HG03354 (cell line): ENCODE data around the gene HOXC10.

Experiments used
- ATAC-seq: cut with Tn5 transposase; IDR thresholded peaks from one replicate; pipeline ENCODE4 v1.9.1; 2021; ENCODE audit warnings: mild to moderate bottlenecking; ENCODE audit not compliant: unreplicated experiment, poor library complexity, severe bottlenecking

The HOXC10 gene

GRCh38 chr12:54022960-54023884 lies 38.3 kb downstream of the HOXC10 start:
- ATAC-seq: no peak

- ATAC-seq: no peak
Observed at GRCh38 chr12:54024127-54024526, 39.2 kb downstream of the HOXC10 start.

GRCh38 chr12:54024581-54025305 lies 39.8 kb downstream of the HOXC10 start:
- ATAC-seq: no peak

GRCh38 chr12:54025499-54026405 lies 40.8 kb downstream of the HOXC10 start:
- ATAC-seq: no peak

- no peak for ATAC-seq
Observed at GRCh38 chr12:54026640-54027441, 41.9 kb downstream of the HOXC10 start.

- ATAC-seq: no peak
Observed at GRCh38 chr12:54027442-54027786, 42.5 kb downstream of the HOXC10 start.

- ATAC-seq: no peak
Observed at GRCh38 chr12:54028314-54029201, 43.6 kb downstream of the HOXC10 start, which contains the start of gene HOXC6. Gene HOXC6, plus strand, starts transcription at chr12:54028440. Its CDS starts 82 bp downstream, at chr12:54028522.

- ATAC-seq: no peak
Observed at GRCh38 chr12:54029529-54030441, 44.8 kb downstream of the HOXC10 start.

- ATAC-seq: no peak
Observed at GRCh38 chr12:54030442-54030801, 45.5 kb downstream of the HOXC10 start.

- ATAC-seq: no peak
Observed at GRCh38 chr12:54030889-54031471, 46.0 kb downstream of the HOXC10 start.

- no peak for ATAC-seq
Observed at GRCh38 chr12:54031480-54031879, 46.5 kb downstream of the HOXC10 start.

GRCh38 chr12:54032086-54032619 lies 47.2 kb downstream of the HOXC10 start:
- ATAC-seq: no peak

GRCh38 chr12:54032627-54033100 lies 47.7 kb downstream of the HOXC10 start, which contains the start of gene HOXC5:
Gene HOXC5, plus strand, starts transcription at chr12:54033050. Its CDS starts 73 bp downstream, at chr12:54033123.
- ATAC-seq: no peak

- no peak for ATAC-seq
Observed at GRCh38 chr12:54033106-54033979, 48.4 kb downstream of the HOXC10 start.

- ATAC-seq: no peak
Observed at GRCh38 chr12:54033980-54034784, 49.2 kb downstream of the HOXC10 start.
